NCI-H446 treated with DMSO at 0.1 percent for 48 hours (cell line): Measurements from ENCODE around the gene RPTOR.

Source experiments
- DNase-seq: peaks from one replicate; lab custom pipeline; 2025; lab: John Stamatoyannopoulos, UW

The RPTOR gene

GRCh38 chr17:80766290-80766855 is 221.7 kb downstream of the RPTOR start:
- no peak for DNase-seq

GRCh38 chr17:80768389-80768788 is 223.8 kb downstream of the RPTOR start:
- DNase-seq: no peak

GRCh38 chr17:80768936-80769335 is 224.3 kb downstream of the RPTOR start:
- DNase-seq: no peak

GRCh38 chr17:80769516-80769915 is 224.9 kb downstream of the RPTOR start:
- no peak for DNase-seq

- DNase-seq: no peak
Observed at GRCh38 chr17:80769936-80770625, 225.4 kb downstream of the RPTOR start.

- DNase-seq: no peak
Observed at GRCh38 chr17:80770881-80771611, 226.4 kb downstream of the RPTOR start.

GRCh38 chr17:80771612-80772005 is 227.0 kb downstream of the RPTOR start:
- DNase-seq: no peak

- DNase-seq: no peak
Observed at GRCh38 chr17:80772906-80773242, 228.2 kb downstream of the RPTOR start.

GRCh38 chr17:80773243-80773991 is 228.8 kb downstream of the RPTOR start:
- DNase-seq: peak; percentile 97

GRCh38 chr17:80774146-80774545 is 229.5 kb downstream of the RPTOR start:
- no peak for DNase-seq

GRCh38 chr17:80774643-80775281 is 230.1 kb downstream of the RPTOR start:
- no peak for DNase-seq

- DNase-seq: no peak
Observed at GRCh38 chr17:80775863-80776262, 231.2 kb downstream of the RPTOR start.

GRCh38 chr17:80777274-80777673 is 232.6 kb downstream of the RPTOR start:
- no peak for DNase-seq

GRCh38 chr17:80778716-80779115 is 234.1 kb downstream of the RPTOR start:
- DNase-seq: no peak

GRCh38 chr17:80779336-80779735 is 234.7 kb downstream of the RPTOR start:
- no peak for DNase-seq

- DNase-seq: no peak
Observed at GRCh38 chr17:80779961-80780380, 235.3 kb downstream of the RPTOR start.

- no peak for DNase-seq
Observed at GRCh38 chr17:80780381-80781198, 236.0 kb downstream of the RPTOR start.

GRCh38 chr17:80781211-80781610 is 236.6 kb downstream of the RPTOR start:
- no peak for DNase-seq

- no peak for DNase-seq
Observed at GRCh38 chr17:80781807-80782277, 237.2 kb downstream of the RPTOR start.

GRCh38 chr17:80782536-80783427 is 238.1 kb downstream of the RPTOR start:
- no peak for DNase-seq
